HCT116 (cell line): ENCODE results near the gene SERTAD2. TPM values are rescaled to one million over a fixed set of nuclear protein-coding genes. Genes with fewer than 3 reads are reported as not detected.

Experiments used
- ATAC-seq: fragments of 200-7000 bp; cut with Tn5 transposase; 2 replicates; pipeline ENCODE4 v1.9.1; 2020; ENCODE audit warnings: mild to moderate bottlenecking, moderate library complexity
- BruUV-seq: library from RNA; stranded (reverse); fragments of 400-500 nt; replicated peaks from 2 replicates; lab custom pipeline; 2021; lab: Mats Ljungman, UMichigan
- CTCF ChIA-PET: fragments of 300-600 bp; sonication (Branson Sonifier 250); formaldehyde crosslinking; loops from one replicate; lab custom pipeline; 2021; ENCODE audit warnings: antibody characterized with exemption; lab: Charles Lee
- POLR2A ChIA-PET: fragments of 300-600, 350-600 bp; sonication (Branson Sonifier 250); formaldehyde crosslinking; loops from one replicate; lab custom pipeline; 2021; ENCODE audit warnings: antibody characterized with exemption; lab: Charles Lee
- RAD21 ChIA-PET, 2 experiments: fragments of 300-600 bp; sonication (Branson Sonifier 250); formaldehyde crosslinking; loops; one replicate each; lab custom pipeline; 2023; ENCODE audit warnings: low total read pairs in 2 of 2; ENCODE audit not compliant: uncharacterized antibody in 2 of 2, unreplicated experiment in 2 of 2, low non-redundant PET in 1 of 2; lab: Charles Lee
- DNase-seq: peaks from one replicate; pipeline ENCODE4 v3.0.0-alpha.2; 2010; ENCODE audit warnings: low read depth, low spot score
- H2AFZ ChIP-seq: fragments of 200-600 bp; shearing (Covaris generic), sonication (generic); 2 replicates; pipeline ENCODE4 v1.6.1; 2017; ENCODE audit warnings: low read depth, mixed run types, mixed read lengths, antibody characterized with exemption, low read length; ENCODE audit not compliant: poor library complexity, severe bottlenecking
- H3K27ac ChIP-seq: 2 replicates; pipeline ENCODE4 v1.5.1; 2012; ENCODE audit warnings: low read depth, low read length
- H3K27me3 ChIP-seq: fragments of 200-600 bp; sonication (generic); 2 replicates; pipeline ENCODE4 v1.6.1; 2016; ENCODE audit warnings: mixed run types, low read length, mixed read lengths; ENCODE audit not compliant: insufficient read depth
- H3K36me3 ChIP-seq, 2 experiments: fragments of 200-500 bp in 1 of 2; fragments of 200-600 bp in 1 of 2; sonication (Bioruptor generic) in 1 of 2; sonication (generic) in 1 of 2; 2 replicates each; pipeline versions ENCODE4 v1.5.1 to v1.6.1; 2014 to 2016; ENCODE audit warnings: low read length in 2 of 2, inconsistent platforms in 1 of 2, mixed read lengths in 1 of 2, mixed run types in 1 of 2; ENCODE audit not compliant: insufficient read depth in 2 of 2, control insufficient read depth in 1 of 2
- H3K4me1 ChIP-seq, 2 experiments: fragments of 200-600 bp in 1 of 2; sonication (generic) in 1 of 2; 2 replicates each; pipeline versions ENCODE4 v1.5.1 to v1.6.1; 2012 to 2017; ENCODE audit warnings: low read length in 2 of 2, inconsistent platforms in 1 of 2, mild to moderate bottlenecking in 1 of 2, mixed read lengths in 1 of 2, mixed run types in 1 of 2, moderate library complexity in 1 of 2; ENCODE audit not compliant: insufficient read depth in 2 of 2, control insufficient read depth in 1 of 2
- H3K4me2 ChIP-seq: fragments of 200-600 bp; sonication (generic); 2 replicates; pipeline ENCODE4 v1.6.1; 2017; ENCODE audit warnings: mixed run types, low read length, mixed read lengths
- H3K4me3 ChIP-seq, 2 experiments: fragments of 200-600 bp in 1 of 2; sonication (generic) in 1 of 2; replicated peaks in 1 of 2; 2 replicates each; pipeline ENCODE4 v1.5.1; 2011 to 2016; ENCODE audit warnings: low read length in 2 of 2, control low read depth in 1 of 2, low read depth in 1 of 2, mild to moderate bottlenecking in 1 of 2, mixed read lengths in 1 of 2, mixed run types in 1 of 2
- H3K79me2 ChIP-seq: fragments of 200-600 bp; sonication (generic); 2 replicates; pipeline ENCODE4 v1.6.1; 2017; ENCODE audit warnings: mild to moderate bottlenecking, mixed run types, low read length, moderate library complexity, mixed read lengths; ENCODE audit not compliant: insufficient read depth
- H3K9ac ChIP-seq: fragments of 200-600 bp; sonication (generic); 2 replicates; pipeline ENCODE4 v1.6.1; 2016; ENCODE audit warnings: low read length, mixed read lengths
- H3K9me2 ChIP-seq: fragments of 200-600 bp; sonication (generic), shearing (Covaris generic); 2 replicates; pipeline ENCODE4 v1.6.1; 2017; ENCODE audit warnings: mixed run types, mild to moderate bottlenecking, moderate library complexity; ENCODE audit not compliant: insufficient read depth
- H3K9me3 ChIP-seq, 2 experiments: fragments of 200-500 bp in 1 of 2; fragments of 200-600 bp in 1 of 2; sonication (Bioruptor generic) in 1 of 2; sonication (generic) in 1 of 2; 2 replicates each; pipeline ENCODE4 v1.6.1; 2014 to 2017; ENCODE audit warnings: low read length in 2 of 2, mixed read lengths in 2 of 2, inconsistent platforms in 1 of 2, low read depth in 1 of 2, mild to moderate bottlenecking in 1 of 2, mixed run types in 1 of 2, moderate library complexity in 1 of 2; ENCODE audit not compliant: control insufficient read depth in 1 of 2, insufficient read depth in 1 of 2
- H4K20me1 ChIP-seq: fragments of 200-600 bp; sonication (generic), shearing (Covaris generic); 2 replicates; pipeline ENCODE4 v1.6.1; 2017; ENCODE audit warnings: mixed run types, mild to moderate bottlenecking, moderate library complexity; ENCODE audit not compliant: insufficient read depth
- CBX3 ChIP-seq: IDR thresholded peaks from 2 replicates; pipeline ENCODE4 v1.6.1; 2012; ENCODE audit warnings: low read depth
- EGR1 ChIP-seq: IDR thresholded peaks from 2 replicates; pipeline ENCODE4 v1.6.1; 2012; ENCODE audit warnings: low read depth
- ELF1 ChIP-seq: IDR thresholded peaks from 2 replicates; pipeline ENCODE4 v1.6.1; 2012; ENCODE audit warnings: low read depth, borderline replicate concordance
- EZH2 ChIP-seq: fragments of 200-600 bp; sonication (generic); IDR thresholded peaks from 2 replicates; pipeline ENCODE4 v1.6.1; 2017; ENCODE audit warnings: antibody characterized with exemption, mixed run types
- EZH2phosphoT487 ChIP-seq: fragments of 200-600 bp; IDR thresholded peaks from 2 replicates; pipeline ENCODE4 v1.6.1; 2018; ENCODE audit warnings: antibody characterized with exemption, borderline replicate concordance
- JUND ChIP-seq: IDR thresholded peaks from 2 replicates; pipeline ENCODE4 v1.6.1; 2012
- POLR2A ChIP-seq: IDR thresholded peaks from 2 replicates; pipeline ENCODE4 v1.7.0; 2011; ENCODE audit warnings: borderline replicate concordance; ENCODE audit not compliant: insufficient read depth, insufficient read length; ENCODE audit errors: extremely low read depth
- POLR2AphosphoS5 ChIP-seq: IDR thresholded peaks from 2 replicates; pipeline ENCODE4 v1.6.1; 2011; ENCODE audit warnings: mild to moderate bottlenecking, low read depth, low read length, moderate library complexity
- RAD21 ChIP-seq: IDR thresholded peaks from 2 replicates; pipeline ENCODE4 v1.6.1; 2012; ENCODE audit warnings: low read depth, mild to moderate bottlenecking
- SIN3A ChIP-seq: IDR thresholded peaks from 2 replicates; pipeline ENCODE4 v1.6.1; 2012; ENCODE audit warnings: low read depth
- SP1 ChIP-seq: IDR thresholded peaks from 2 replicates; pipeline ENCODE4 v1.6.1; 2012; ENCODE audit warnings: low read depth
- SRF ChIP-seq: IDR thresholded peaks from 2 replicates; pipeline ENCODE4 v1.6.1; 2012; ENCODE audit warnings: low read depth
- TCF7L2 ChIP-seq: IDR thresholded peaks from 2 replicates; pipeline ENCODE4 v1.7.0; 2011; ENCODE audit warnings: borderline replicate concordance, inconsistent platforms; ENCODE audit not compliant: insufficient read depth, insufficient read length; ENCODE audit errors: extremely low read depth
- YY1 ChIP-seq: IDR thresholded peaks from 2 replicates; pipeline ENCODE4 v1.6.1; 2011; ENCODE audit warnings: low read length, low read depth, moderate library complexity, mild to moderate bottlenecking; ENCODE audit not compliant: insufficient replicate concordance; ENCODE audit errors: extremely low read depth
- ZFX ChIP-seq: fragments of 450-650 bp; IDR thresholded peaks from 2 replicates; pipeline ENCODE4 v1.6.1; 2017
- ZNF274 ChIP-seq: fragments of 200-500 bp; sonication (Bioruptor generic); IDR thresholded peaks from 2 replicates; pipeline ENCODE4 v1.6.1; 2014; ENCODE audit warnings: mild to moderate bottlenecking, low read depth, low read length, inconsistent platforms
- intact Hi-C: fragments of 100-400 bp; cut with micrococcal nuclease; formaldehyde crosslinking; loops from 2 replicates; pipeline ENCODE4 v1.10.0; 2022
- total RNA-seq: library from RNA; stranded (reverse); gene quantifications from one replicate; pipeline ENCODE4 v1.2.1, GENCODE V29; 2021; ENCODE audit not compliant: unreplicated experiment
- TF ChIP-seq, protein P1 (sequence below): IDR thresholded peaks from 2 replicates; pipeline ENCODE4 v1.6.1; 2012; ENCODE audit warnings: low read depth
- TF ChIP-seq, protein P2 (sequence below): IDR thresholded peaks from 2 replicates; pipeline ENCODE4 v1.6.1; 2012
- TF ChIP-seq, protein P3 (sequence below), 3 experiments: fragments of 200-600 bp in 1 of 3; sonication (generic) in 1 of 3; IDR thresholded peaks in 2 of 3; conservative IDR thresholded peaks in 1 of 3; 2 replicates each; pipeline ENCODE4 v1.5.1; 2012 to 2017; ENCODE audit warnings: low read depth in 2 of 3, low read length in 2 of 3, antibody characterized with exemption in 1 of 3, borderline replicate concordance in 1 of 3, control low read depth in 1 of 3, mild to moderate bottlenecking in 1 of 3, mixed read lengths in 1 of 3, mixed run types in 1 of 3, moderate library complexity in 1 of 3; ENCODE audit not compliant: insufficient read depth in 1 of 3
- TF ChIP-seq, protein P4 (sequence below): IDR thresholded peaks from 2 replicates; pipeline ENCODE4 v1.6.1; 2011; ENCODE audit warnings: mild to moderate bottlenecking, low read length, moderate library complexity; ENCODE audit not compliant: insufficient replicate concordance; ENCODE audit errors: extremely low read depth

Gene SERTAD2
- total RNA-seq, 1 experiment from 2014 or later = 80.1 TPM

DNA sequence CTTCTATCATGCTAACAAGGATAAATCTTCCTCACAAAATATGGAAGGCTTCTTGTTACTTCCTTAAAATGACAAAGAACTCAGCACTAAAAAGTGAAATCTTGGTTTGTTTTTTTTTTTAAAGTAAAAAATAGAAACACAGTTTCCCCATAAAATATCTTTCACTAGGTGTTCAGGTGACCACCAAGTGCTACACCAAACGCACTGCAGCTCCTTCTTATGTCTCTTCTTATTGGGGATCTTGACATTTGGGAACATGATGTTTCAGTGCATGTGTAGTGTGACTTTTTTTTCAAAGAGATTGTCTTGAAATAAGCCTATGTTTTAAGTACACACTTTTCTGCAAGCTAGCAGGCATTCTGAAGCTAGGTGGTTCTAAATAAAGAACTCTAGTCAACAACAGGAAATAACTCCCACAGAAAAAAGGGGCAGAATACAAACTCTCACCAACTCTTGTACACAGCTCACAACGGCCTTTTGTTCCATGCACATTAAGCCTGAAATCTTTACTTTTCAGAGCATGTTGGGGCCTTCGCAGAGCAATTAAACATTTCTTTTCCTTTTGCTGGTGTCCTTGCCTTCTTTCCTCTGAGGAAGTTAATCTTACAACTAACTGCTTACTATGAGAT lies 13.2 kb upstream of the SERTAD2 start:
- ChIA-PET POLR2A (interaction anchor here (2.1 kb wide), 1 partner anchor 13 kb away, joined by 6 read pairs; the partner anchor contains the start of gene SERTAD2), CTCF (no interaction called here)
- no TSS peak for BruUV-seq

More for the DNA sequence above, 13.2 kb upstream of the SERTAD2 start:
- Histone ChIP-seq H3K4me1 (no peaks in the 10 kb centered on the region; a peak in 1 of 4 replicates), H3K4me3 (no peak overlapping the region), H3K9me3 (no peaks in the 10 kb centered on the region), H3K9me2 (no peaks in the 10 kb centered on the region), H3K9ac (no peak overlapping the region), H3K27ac (no peak overlapping the region), H2AFZ (no peak overlapping the region), H3K4me2 (no peak overlapping the region), H4K20me1 (no peaks in the 10 kb centered on the region), H3K27me3 (no peaks in the 10 kb centered on the region), H3K79me2 (no peaks in the 10 kb centered on the region; the same call in none of the 2 replicates), H3K36me3 (no peaks in the 10 kb centered on the region)
- intact Hi-C loops = no loop called here
- no peak for DNase-seq
- TF ChIP-seq EGR1 (no peak), POLR2A (no peak), ZFX (no peak), RAD21 (no peak), SIN3A (no peak), SP1 (no peak), EZH2 (no peak), CBX3 (no peak), ZNF274 (no peak), TCF7L2 (no peak), ELF1 (no peak), EZH2phosphoT487 (no peak), YY1 (no peak), SRF (no peak), JUND (no peak), POLR2AphosphoS5 (no peak)
- TF ChIP-seq, protein P1, sequence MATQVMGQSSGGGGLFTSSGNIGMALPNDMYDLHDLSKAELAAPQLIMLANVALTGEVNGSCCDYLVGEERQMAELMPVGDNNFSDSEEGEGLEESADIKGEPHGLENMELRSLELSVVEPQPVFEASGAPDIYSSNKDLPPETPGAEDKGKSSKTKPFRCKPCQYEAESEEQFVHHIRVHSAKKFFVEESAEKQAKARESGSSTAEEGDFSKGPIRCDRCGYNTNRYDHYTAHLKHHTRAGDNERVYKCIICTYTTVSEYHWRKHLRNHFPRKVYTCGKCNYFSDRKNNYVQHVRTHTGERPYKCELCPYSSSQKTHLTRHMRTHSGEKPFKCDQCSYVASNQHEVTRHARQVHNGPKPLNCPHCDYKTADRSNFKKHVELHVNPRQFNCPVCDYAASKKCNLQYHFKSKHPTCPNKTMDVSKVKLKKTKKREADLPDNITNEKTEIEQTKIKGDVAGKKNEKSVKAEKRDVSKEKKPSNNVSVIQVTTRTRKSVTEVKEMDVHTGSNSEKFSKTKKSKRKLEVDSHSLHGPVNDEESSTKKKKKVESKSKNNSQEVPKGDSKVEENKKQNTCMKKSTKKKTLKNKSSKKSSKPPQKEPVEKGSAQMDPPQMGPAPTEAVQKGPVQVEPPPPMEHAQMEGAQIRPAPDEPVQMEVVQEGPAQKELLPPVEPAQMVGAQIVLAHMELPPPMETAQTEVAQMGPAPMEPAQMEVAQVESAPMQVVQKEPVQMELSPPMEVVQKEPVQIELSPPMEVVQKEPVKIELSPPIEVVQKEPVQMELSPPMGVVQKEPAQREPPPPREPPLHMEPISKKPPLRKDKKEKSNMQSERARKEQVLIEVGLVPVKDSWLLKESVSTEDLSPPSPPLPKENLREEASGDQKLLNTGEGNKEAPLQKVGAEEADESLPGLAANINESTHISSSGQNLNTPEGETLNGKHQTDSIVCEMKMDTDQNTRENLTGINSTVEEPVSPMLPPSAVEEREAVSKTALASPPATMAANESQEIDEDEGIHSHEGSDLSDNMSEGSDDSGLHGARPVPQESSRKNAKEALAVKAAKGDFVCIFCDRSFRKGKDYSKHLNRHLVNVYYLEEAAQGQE = no peak
- TF ChIP-seq, protein P2, sequence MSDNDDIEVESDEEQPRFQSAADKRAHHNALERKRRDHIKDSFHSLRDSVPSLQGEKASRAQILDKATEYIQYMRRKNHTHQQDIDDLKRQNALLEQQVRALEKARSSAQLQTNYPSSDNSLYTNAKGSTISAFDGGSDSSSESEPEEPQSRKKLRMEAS = no peak
- TF ChIP-seq, protein P3, sequence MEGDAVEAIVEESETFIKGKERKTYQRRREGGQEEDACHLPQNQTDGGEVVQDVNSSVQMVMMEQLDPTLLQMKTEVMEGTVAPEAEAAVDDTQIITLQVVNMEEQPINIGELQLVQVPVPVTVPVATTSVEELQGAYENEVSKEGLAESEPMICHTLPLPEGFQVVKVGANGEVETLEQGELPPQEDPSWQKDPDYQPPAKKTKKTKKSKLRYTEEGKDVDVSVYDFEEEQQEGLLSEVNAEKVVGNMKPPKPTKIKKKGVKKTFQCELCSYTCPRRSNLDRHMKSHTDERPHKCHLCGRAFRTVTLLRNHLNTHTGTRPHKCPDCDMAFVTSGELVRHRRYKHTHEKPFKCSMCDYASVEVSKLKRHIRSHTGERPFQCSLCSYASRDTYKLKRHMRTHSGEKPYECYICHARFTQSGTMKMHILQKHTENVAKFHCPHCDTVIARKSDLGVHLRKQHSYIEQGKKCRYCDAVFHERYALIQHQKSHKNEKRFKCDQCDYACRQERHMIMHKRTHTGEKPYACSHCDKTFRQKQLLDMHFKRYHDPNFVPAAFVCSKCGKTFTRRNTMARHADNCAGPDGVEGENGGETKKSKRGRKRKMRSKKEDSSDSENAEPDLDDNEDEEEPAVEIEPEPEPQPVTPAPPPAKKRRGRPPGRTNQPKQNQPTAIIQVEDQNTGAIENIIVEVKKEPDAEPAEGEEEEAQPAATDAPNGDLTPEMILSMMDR (IDR thresholded peaks at IDR 0.05 in 2 of 3, conservative IDR thresholded peaks at IDR 0.05 in 1 of 3; ENCODE audit: borderline replicate concordance in 1 of 3, insufficient read depth in 1 of 3, low read depth in 2 of 3, low read length in 2 of 3) = no peak
- TF ChIP-seq, protein P4, sequence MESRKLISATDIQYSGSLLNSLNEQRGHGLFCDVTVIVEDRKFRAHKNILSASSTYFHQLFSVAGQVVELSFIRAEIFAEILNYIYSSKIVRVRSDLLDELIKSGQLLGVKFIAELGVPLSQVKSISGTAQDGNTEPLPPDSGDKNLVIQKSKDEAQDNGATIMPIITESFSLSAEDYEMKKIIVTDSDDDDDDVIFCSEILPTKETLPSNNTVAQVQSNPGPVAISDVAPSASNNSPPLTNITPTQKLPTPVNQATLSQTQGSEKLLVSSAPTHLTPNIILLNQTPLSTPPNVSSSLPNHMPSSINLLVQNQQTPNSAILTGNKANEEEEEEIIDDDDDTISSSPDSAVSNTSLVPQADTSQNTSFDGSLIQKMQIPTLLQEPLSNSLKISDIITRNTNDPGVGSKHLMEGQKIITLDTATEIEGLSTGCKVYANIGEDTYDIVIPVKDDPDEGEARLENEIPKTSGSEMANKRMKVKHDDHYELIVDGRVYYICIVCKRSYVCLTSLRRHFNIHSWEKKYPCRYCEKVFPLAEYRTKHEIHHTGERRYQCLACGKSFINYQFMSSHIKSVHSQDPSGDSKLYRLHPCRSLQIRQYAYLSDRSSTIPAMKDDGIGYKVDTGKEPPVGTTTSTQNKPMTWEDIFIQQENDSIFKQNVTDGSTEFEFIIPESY = no peak
- RAD21 ChIA-PET = no interaction called here
- ATAC-seq = no peak
